Measurements from ENCODE around the gene CDH23. TPM values are rescaled to one million over a fixed set of nuclear protein-coding genes. Genes with fewer than 3 reads are reported as not detected.

The CDH23 gene
- polyA plus RNA-seq, 1 donor (not counting 4 experiments of a cell fraction or from before 2014, with no cell fraction given): 0.01 TPM

- Histone ChIP-seq H3K9me1 (ENCODE audit: control insufficient read depth, extremely low read depth, insufficient read depth, low read length) (no peaks in the 10 kb centered on the region), H3K27ac (ENCODE audit: control insufficient read depth, insufficient read depth, low read length) (no peak overlapping the region), H3K9ac (ENCODE audit: control insufficient read depth, extremely low read depth, insufficient read depth, low read length) (no peak overlapping the region), H3K4me2 (ENCODE audit: control insufficient read depth, extremely low read depth, insufficient read depth, low read depth, low read length) (no peak overlapping the region), H2AFZ (ENCODE audit: control insufficient read depth, low read length) (no peak overlapping the region), H3K27me3 (ENCODE audit: control insufficient read depth, extremely low read depth, insufficient read depth, low read length) (no peaks in the 10 kb centered on the region), H4K20me1 (ENCODE audit: control insufficient read depth, extremely low read depth, insufficient read depth, low read length) (no peaks in the 10 kb centered on the region), H3K36me3 (ENCODE audit: control insufficient read depth in 2 of 2, extremely low read depth in 1 of 2, insufficient read depth in 2 of 2, low read length in 2 of 2) (no peaks in the 10 kb centered on the region), H3K4me3 (ENCODE audit: control insufficient read depth in 2 of 3, extremely low read depth in 1 of 3, insufficient read depth in 2 of 3, low read depth in 1 of 3, low read length in 3 of 3) (no peak overlapping the region), H3K4me1 (ENCODE audit: control insufficient read depth, extremely low read depth, insufficient read depth, low read length) (no peaks in the 10 kb centered on the region), H3K9me3 (ENCODE audit: control insufficient read depth, low read depth, low read length) (no peaks in the 10 kb centered on the region), H3K79me2 (ENCODE audit: control insufficient read depth, insufficient read depth, low read length) (no peaks in the 10 kb centered on the region)
- TF ChIP-seq CTCF (optimal IDR thresholded peaks at IDR 0.05 in 1 of 3, IDR thresholded peaks at IDR 0.05 in 1 of 3, conservative IDR thresholded peaks at IDR 0.05 in 1 of 3; ENCODE audit: extremely low read depth in 1 of 3, insufficient read depth in 2 of 3, low read length in 3 of 3) (no peak), EZH2 (IDR thresholded peaks at IDR 0.05; ENCODE audit: low read length) (no peak)
- FAIRE-seq (no peak), DNase-seq (ENCODE audit: low read depth, low spot score) (no peak)
- dilution Hi-C loops (cut with MboI; ENCODE audit: extremely low pct_ligation_motif_present, low sequenced_read_pairs): no loop called here
These were observed 253.7 kb downstream of the CDH23 start for GRCh38 chr10:71650397-71650796.

- no peak overlapping the region for H3K9ac ChIP-seq (ENCODE audit: control insufficient read depth, extremely low read depth, insufficient read depth, low read length)
- H3K36me3 ChIP-seq (ENCODE audit: control insufficient read depth in 2 of 2, extremely low read depth in 1 of 2, insufficient read depth in 2 of 2, low read length in 2 of 2): no peaks in the 10 kb centered on the region
- DNase-seq (ENCODE audit: low read depth, low spot score): no peak
- H3K27me3 ChIP-seq (ENCODE audit: control insufficient read depth, extremely low read depth, insufficient read depth, low read length): no peaks in the 10 kb centered on the region
- no peaks in the 10 kb centered on the region for H3K9me1 ChIP-seq (ENCODE audit: control insufficient read depth, extremely low read depth, insufficient read depth, low read length)
- no peaks in the 10 kb centered on the region for H3K9me3 ChIP-seq (ENCODE audit: control insufficient read depth, low read depth, low read length)
- H3K4me1 ChIP-seq (ENCODE audit: control insufficient read depth, extremely low read depth, insufficient read depth, low read length): no peaks in the 10 kb centered on the region
- TF ChIP-seq CTCF (optimal IDR thresholded peaks at IDR 0.05 in 1 of 3, IDR thresholded peaks at IDR 0.05 in 1 of 3, conservative IDR thresholded peaks at IDR 0.05 in 1 of 3; ENCODE audit: extremely low read depth in 1 of 3, insufficient read depth in 2 of 3, low read length in 3 of 3): no peak
- no peak for TF ChIP-seq EZH2 (IDR thresholded peaks at IDR 0.05; ENCODE audit: low read length)
- H2AFZ ChIP-seq (ENCODE audit: control insufficient read depth, low read length): no peak overlapping the region
- H3K27ac ChIP-seq (ENCODE audit: control insufficient read depth, insufficient read depth, low read length): no peak overlapping the region
- H3K79me2 ChIP-seq (ENCODE audit: control insufficient read depth, insufficient read depth, low read length): no peaks in the 10 kb centered on the region
- dilution Hi-C loops (cut with MboI; ENCODE audit: extremely low pct_ligation_motif_present, low sequenced_read_pairs): no loop called here
- H3K4me3 ChIP-seq (ENCODE audit: control insufficient read depth in 2 of 3, extremely low read depth in 1 of 3, insufficient read depth in 2 of 3, low read depth in 1 of 3, low read length in 3 of 3): no peak overlapping the region
- H4K20me1 ChIP-seq (ENCODE audit: control insufficient read depth, extremely low read depth, insufficient read depth, low read length): no peaks in the 10 kb centered on the region
- no peak for FAIRE-seq
- H3K4me2 ChIP-seq (ENCODE audit: control insufficient read depth, extremely low read depth, insufficient read depth, low read depth, low read length): no peak overlapping the region
These were observed 254.7 kb downstream of the CDH23 start for GRCh38 chr10:71651428-71651827.
